ENCODE measurements around the gene HIVEP2.

GRCh38 chr6:142993977-142994376 lies 49.0 kb upstream of the HIVEP2 start:
- TF ChIP-seq, protein P1, sequence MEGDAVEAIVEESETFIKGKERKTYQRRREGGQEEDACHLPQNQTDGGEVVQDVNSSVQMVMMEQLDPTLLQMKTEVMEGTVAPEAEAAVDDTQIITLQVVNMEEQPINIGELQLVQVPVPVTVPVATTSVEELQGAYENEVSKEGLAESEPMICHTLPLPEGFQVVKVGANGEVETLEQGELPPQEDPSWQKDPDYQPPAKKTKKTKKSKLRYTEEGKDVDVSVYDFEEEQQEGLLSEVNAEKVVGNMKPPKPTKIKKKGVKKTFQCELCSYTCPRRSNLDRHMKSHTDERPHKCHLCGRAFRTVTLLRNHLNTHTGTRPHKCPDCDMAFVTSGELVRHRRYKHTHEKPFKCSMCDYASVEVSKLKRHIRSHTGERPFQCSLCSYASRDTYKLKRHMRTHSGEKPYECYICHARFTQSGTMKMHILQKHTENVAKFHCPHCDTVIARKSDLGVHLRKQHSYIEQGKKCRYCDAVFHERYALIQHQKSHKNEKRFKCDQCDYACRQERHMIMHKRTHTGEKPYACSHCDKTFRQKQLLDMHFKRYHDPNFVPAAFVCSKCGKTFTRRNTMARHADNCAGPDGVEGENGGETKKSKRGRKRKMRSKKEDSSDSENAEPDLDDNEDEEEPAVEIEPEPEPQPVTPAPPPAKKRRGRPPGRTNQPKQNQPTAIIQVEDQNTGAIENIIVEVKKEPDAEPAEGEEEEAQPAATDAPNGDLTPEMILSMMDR (IDR thresholded peaks at IDR 0.05): no peak
- TF ChIP-seq POLR2A (IDR thresholded peaks at IDR 0.05): no peak

Measured in lower leg skin (tissue), 3 donors.